H54 (cell line): ENCODE measurements around the gene UQCRH.
"Not testable (repeated sequence)": the region's sequence is repeated elsewhere in the genome, so short reads cannot be mapped to it uniquely, and the experiment has no call there.

Experiments used
- DNase-seq: peaks from one replicate; pipeline ENCODE4 v3.0.0; 2011; ENCODE audit warnings: low spot score, mixed read lengths; ENCODE audit not compliant: insufficient read length
- FAIRE-seq: peaks from 3 replicates; lab custom pipeline; 2011; peaks lifted over from hg19 to GRCh38; lab: Jason Lieb, UNC
- POLR2A ChIP-seq: IDR thresholded peaks from 2 replicates; pipeline ENCODE4 v1.6.1; 2011; ENCODE audit warnings: low read depth, mild to moderate bottlenecking, low read length

Gene UQCRH

DNA sequence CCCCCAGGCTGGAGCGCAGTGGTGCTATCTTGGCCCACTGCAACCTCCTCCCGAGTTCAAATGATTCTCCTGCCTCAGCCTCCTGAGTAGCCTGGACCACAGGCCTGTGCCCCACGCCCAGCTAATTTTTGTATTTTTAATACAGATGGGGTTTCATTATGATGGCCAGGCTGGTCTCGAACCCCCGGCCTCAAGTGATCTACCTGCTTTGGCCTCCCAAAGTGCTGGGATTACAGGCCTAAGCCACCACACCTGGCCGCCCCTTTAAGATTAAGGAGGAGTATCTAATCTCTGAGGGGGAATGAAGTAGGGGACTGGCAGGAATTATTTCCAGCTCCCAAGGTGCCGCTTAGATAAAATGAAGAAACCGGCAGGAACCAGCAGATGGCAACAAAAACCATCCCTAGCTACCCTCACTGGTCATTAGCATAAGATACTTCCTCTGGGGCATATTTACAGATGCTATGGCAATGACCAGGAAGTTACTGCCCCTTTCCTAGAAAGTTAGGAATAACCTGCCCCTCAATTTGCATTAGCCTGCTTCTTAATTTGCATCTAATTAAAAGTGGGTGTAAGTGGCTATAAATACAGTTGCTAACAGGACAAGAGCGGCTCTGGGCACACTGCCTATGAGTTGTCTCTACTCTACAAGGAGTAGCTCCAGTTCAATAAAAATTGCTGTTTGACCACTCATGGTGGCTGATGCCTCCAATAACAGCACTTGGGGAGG, 30.0 kb downstream of the UQCRH start:
- FAIRE-seq (no peak), DNase-seq (no peak)
- no peak for TF ChIP-seq POLR2A

DNA sequence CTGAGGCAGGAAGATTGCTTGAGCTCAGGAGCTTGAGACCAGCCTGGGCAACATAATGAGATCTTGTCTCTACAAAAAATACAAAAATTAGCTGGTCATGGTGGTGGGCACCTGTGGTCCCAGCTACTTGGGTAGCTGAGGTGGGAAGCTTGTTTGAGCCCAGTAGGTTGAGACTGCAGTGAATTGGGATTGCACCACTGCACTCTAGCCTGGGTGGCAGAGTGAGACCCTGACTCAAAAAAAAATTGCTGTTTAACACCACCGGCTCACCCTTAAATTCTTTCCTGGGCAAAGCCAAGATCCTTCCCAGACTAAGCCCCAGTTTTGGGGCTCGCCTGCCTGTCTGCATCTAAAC, 30.5 kb downstream of the UQCRH start:
- TF ChIP-seq POLR2A = no peak
- no peak for FAIRE-seq
- no peak for DNase-seq

DNA sequence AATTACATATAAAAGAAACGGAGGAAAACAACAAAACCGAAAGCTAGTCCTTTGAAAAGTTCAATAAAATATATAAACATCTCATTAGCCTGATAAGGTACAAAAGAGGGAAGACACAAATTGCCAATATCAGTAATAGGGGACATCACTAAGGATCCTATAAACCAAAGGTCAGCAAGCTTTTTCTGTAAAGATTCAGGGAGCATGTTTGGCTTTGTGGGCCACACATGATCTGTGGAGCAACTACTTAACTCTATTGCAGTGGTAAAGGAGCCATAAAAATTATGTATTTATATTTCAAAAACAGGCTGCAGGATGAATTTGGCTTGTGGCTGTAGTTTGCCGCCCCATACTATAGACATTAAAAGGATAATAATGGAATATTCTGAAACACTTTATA, 31.6 kb downstream of the UQCRH start:
- no peak for FAIRE-seq
- no peak for DNase-seq
- TF ChIP-seq POLR2A = no peak

- DNase-seq, FAIRE-seq: not testable (repeated sequence)
Observed at GRCh38 chr1:46337409-46337808, 33.9 kb downstream of the UQCRH start.

GRCh38 chr1:46340404-46341221, 37.1 kb downstream of the UQCRH start, which contains the start of gene NSUN4:
Gene NSUN4, plus strand, starts transcription at chr1:46340807. Its CDS starts 20 bp downstream, at chr1:46340827.
- TF ChIP-seq POLR2A = peak; percentile 77
- DNase-seq (peak; percentile 82), FAIRE-seq (no peak)

DNA sequence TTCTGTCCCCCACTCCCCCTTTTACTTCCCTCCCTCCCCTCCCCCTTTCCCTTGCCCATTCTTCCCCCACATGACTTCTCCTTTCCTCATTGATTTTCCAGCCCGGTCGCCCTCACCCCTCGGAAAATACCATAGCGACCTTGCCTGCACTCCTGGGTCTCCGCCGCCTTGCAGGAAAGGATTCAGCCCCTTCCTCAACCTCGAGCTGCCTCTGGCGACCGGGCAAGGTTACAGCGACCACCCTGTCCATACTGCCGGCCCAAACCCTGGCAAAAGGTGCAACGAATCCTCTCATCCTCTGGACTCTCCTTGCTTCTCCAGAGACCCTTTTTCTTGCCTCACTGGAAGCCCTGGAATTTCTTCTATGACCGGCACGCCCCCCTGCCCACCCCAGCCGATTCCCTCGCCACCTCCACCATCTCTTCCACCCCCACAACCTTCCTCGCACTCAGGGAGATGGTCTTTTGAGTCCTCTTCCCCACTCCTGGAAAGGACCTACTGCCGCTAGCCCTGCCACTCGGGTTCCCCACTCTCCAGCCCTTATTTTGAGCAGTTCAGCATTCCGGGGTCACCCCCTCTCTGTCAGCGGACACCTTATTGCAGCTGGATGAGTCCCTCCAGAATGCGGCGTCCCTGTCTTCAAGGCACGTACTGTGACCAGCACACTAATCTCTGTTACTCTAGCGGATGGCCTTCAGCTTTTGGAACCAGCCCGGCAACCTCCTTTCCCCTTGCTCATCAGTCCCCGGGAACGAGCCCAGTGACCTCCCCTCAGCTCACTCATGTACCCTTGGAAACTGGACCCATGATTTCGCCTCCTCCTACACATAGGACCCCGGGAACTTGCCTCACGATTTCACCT, 38.0 kb downstream of the UQCRH start:
- FAIRE-seq = no peak
- TF ChIP-seq POLR2A = no peak
- no peak for DNase-seq

- TF ChIP-seq POLR2A = no peak
- FAIRE-seq = no peak
- no peak for DNase-seq
Observed at GRCh38 chr1:46342084-46342656, 38.7 kb downstream of the UQCRH start.

- DNase-seq (no peak), FAIRE-seq (no peak)
- TF ChIP-seq POLR2A = no peak
Observed at GRCh38 chr1:46342677-46343350, 39.3 kb downstream of the UQCRH start.

DNA sequence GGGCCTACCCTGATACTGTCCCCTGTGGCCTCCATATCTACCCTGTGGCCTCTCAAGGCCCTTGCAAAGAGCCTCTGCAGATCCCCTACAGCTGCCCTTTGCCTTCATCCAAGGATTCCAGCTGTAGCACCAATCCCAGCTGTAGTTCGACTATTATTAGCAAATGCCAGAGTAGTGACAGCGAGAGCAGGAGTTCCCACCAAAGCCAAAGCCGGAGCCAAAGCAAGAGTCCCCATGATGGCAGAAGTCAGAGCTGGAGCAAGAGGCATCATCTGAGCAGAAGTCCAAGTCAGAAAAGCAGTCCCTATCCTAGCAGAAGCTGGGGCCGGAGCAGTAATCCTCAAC, 39.8 kb downstream of the UQCRH start:
- TF ChIP-seq POLR2A = no peak
- FAIRE-seq = no peak
- DNase-seq = no peak

GRCh38 chr1:46343705-46344104, 40.2 kb downstream of the UQCRH start:
- no peak for TF ChIP-seq POLR2A
- DNase-seq = no peak
- FAIRE-seq = no peak

DNA sequence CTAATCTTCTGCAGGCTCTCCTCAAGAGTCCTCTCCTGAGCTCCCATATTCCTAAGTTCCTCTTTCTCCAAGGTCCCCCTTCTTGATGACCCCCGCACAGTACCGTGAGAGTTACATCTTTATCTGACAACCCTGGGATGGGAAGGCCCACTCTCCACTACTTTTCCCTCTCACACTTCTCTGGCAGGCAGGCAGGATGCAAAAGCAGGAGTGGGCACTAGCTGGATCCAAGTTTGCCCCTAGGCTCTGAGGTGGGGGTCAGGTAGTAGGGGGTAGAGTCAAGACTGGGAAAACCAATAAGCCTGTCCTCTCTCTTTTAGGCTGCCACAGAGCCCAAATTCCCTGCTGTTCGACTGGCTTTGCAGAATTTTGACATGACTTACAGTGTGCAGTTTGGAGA, 41.0 kb downstream of the UQCRH start:
- TF ChIP-seq POLR2A = no peak
- FAIRE-seq = no peak
- no peak for DNase-seq

DNA sequence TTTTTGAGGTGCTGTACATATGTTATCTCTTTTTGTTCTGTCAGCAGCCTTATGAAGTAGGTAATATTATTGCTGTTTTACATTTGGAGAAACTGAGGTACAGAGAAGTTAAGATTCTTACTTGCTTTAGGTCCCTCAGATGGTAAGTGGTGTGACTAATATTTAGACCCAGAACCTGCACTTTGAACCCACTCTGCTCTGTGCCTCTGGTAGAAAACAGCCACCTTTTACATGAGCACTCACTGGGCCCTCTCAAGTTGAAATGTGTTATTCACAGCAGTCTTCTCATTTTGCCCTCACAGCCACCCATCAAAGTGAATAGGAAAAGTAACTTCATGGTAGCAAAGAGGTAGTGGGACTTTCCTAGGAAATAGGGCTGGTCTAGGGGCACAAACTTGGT, 41.8 kb downstream of the UQCRH start:
- TF ChIP-seq POLR2A = no peak
- DNase-seq = no peak
- no peak for FAIRE-seq

DNA sequence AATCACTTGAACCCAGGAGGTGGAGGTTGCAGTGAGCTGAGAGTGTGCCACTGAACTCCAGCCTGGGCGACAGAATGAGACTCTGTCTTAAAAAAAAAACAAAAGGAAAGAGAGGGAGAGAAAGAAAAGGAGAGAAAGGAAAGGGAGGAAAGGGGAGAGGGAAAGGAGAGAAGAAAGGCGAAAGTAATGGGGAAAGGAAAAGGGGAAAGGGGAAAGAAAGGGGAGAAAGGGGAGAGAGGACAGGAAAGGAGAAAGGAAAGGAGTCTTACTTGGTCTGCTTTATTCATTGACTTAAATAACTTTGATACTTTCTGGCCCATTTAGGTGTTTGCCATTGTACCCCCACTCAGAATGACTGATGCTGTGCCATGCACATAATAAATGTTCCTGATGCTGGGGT, 48.9 kb downstream of the UQCRH start:
- DNase-seq = no peak
- no peak for FAIRE-seq
- TF ChIP-seq POLR2A = no peak

- DNase-seq, FAIRE-seq: not testable (repeated sequence)
Observed at GRCh38 chr1:46355920-46356319, 52.4 kb downstream of the UQCRH start.
